GM23338 (cell line): ENCODE measurements around the gene NTN4. TPM values are rescaled to one million over a fixed set of nuclear protein-coding genes. Genes with fewer than 3 reads are reported as not detected.

Source experiments
- ATAC-seq: fragments of 200-7000 bp; cut with Tn5 transposase; 3 replicates; pipeline ENCODE4 v1.9.1; 2020
- DNase-seq: peaks from one replicate; pipeline ENCODE4 v3.0.0-alpha.2; 2015; ENCODE audit warnings: low spot score
- H2AFZ ChIP-seq: fragments of 200-600 bp; sonication (generic); 2 replicates; pipeline ENCODE4 v1.8.0; 2016; ENCODE audit warnings: antibody characterized with exemption, mild to moderate bottlenecking, moderate library complexity
- H3F3A ChIP-seq: fragments of 200-600 bp; sonication (generic); replicated peaks from 2 replicates; pipeline ENCODE4 v1.8.0; 2017; ENCODE audit warnings: antibody characterized with exemption, mixed run types, low read depth
- H3K27ac ChIP-seq: fragments of 200-600 bp; sonication (generic); 2 replicates; pipeline ENCODE4 v1.6.1; 2016; ENCODE audit warnings: low read depth
- H3K27me3 ChIP-seq: fragments of 200-600 bp; sonication (generic); 2 replicates; pipeline ENCODE4 v1.8.0; 2016; ENCODE audit warnings: mild to moderate bottlenecking, mixed run types, moderate library complexity; ENCODE audit not compliant: insufficient read depth
- H3K36me3 ChIP-seq: fragments of 200-600 bp; sonication (generic); 2 replicates; pipeline ENCODE4 v1.8.0; 2016; ENCODE audit warnings: mild to moderate bottlenecking; ENCODE audit not compliant: insufficient read depth
- H3K4me1 ChIP-seq: fragments of 200-600 bp; sonication (generic); 2 replicates; pipeline ENCODE4 v1.8.0; 2016; ENCODE audit warnings: mild to moderate bottlenecking, moderate library complexity; ENCODE audit not compliant: insufficient read depth
- H3K4me2 ChIP-seq: fragments of 200-600 bp; sonication (generic); 2 replicates; pipeline ENCODE4 v1.7.1; 2017; ENCODE audit warnings: mixed run types
- H3K4me3 ChIP-seq: fragments of 200-600 bp; sonication (generic); 2 replicates; pipeline ENCODE4 v1.6.1; 2016; ENCODE audit warnings: mixed run types
- H3K79me2 ChIP-seq: fragments of 200-600 bp; sonication (generic); replicated peaks from 2 replicates; pipeline ENCODE4 v1.8.0; 2017; ENCODE audit warnings: mild to moderate bottlenecking; ENCODE audit not compliant: insufficient read depth
- H3K9me2 ChIP-seq: fragments of 200-600 bp; sonication (generic); 2 replicates; pipeline ENCODE4 v1.8.0; 2017; ENCODE audit not compliant: insufficient read depth
- H4K20me1 ChIP-seq: fragments of 200-600 bp; sonication (generic); replicated peaks from 2 replicates; pipeline ENCODE4 v1.8.0; 2017; ENCODE audit warnings: mild to moderate bottlenecking; ENCODE audit not compliant: insufficient read depth
- H3K27ac Mint-ChIP-seq: 2 replicates; pipeline ENCODE4 v1.8.0; 2020; ENCODE audit warnings: inconsistent platforms, mild to moderate bottlenecking, moderate library complexity, mixed read lengths
- H3K27me3 Mint-ChIP-seq: 3 replicates; pipeline ENCODE4 v1.8.0; 2022; ENCODE audit warnings: low read depth, mild to moderate bottlenecking, moderate library complexity, mixed read lengths, inconsistent platforms; ENCODE audit not compliant: insufficient read depth, poor library complexity
- H3K36me3 Mint-ChIP-seq: 3 replicates; pipeline ENCODE4 v1.8.0; 2021; ENCODE audit warnings: low read depth, mild to moderate bottlenecking, inconsistent platforms, moderate library complexity, mixed read lengths
- H3K4me1 Mint-ChIP-seq: 3 replicates; pipeline ENCODE4 v1.8.0; 2020; ENCODE audit warnings: mild to moderate bottlenecking, inconsistent platforms, mixed read lengths
- H3K4me3 Mint-ChIP-seq: 3 replicates; pipeline ENCODE4 v1.8.0; 2021; ENCODE audit warnings: moderate library complexity, mild to moderate bottlenecking, inconsistent platforms, mixed read lengths
- H3K9me3 Mint-ChIP-seq: 3 replicates; pipeline ENCODE4 v1.8.0; 2020; ENCODE audit warnings: moderate library complexity, mild to moderate bottlenecking, inconsistent platforms, mixed read lengths
- EZH2 ChIP-seq: fragments of 200-600 bp; sonication (generic); IDR thresholded peaks from one replicate; pipeline ENCODE4 v1.8.0; 2017; ENCODE audit warnings: antibody characterized with exemption, mild to moderate bottlenecking, low read depth; ENCODE audit not compliant: unreplicated experiment
- EZH2phosphoT487 ChIP-seq: fragments of 200-600 bp; sonication (generic); IDR thresholded peaks from one replicate; pipeline ENCODE4 v1.8.1; 2018; ENCODE audit warnings: antibody characterized with exemption; ENCODE audit not compliant: unreplicated experiment
- JUNB ChIP-seq: IDR thresholded peaks from one replicate; pipeline ENCODE4 v1.6.1; 2016; ENCODE audit warnings: antibody characterized with exemption; ENCODE audit not compliant: unreplicated experiment
- STAT1 ChIP-seq: IDR thresholded peaks from one replicate; pipeline ENCODE4 v1.6.1; 2016; ENCODE audit warnings: antibody characterized with exemption; ENCODE audit not compliant: unreplicated experiment
- ZNF331 ChIP-seq: fragments of 250-450 bp; sonication (Bioruptor Pico); IDR thresholded peaks from 2 replicates; pipeline ENCODE4 v1.5.0; 2020; ENCODE audit warnings: low read depth, mild to moderate bottlenecking, moderate library complexity
- polyA plus RNA-seq: library from polyadenylated mRNA; unstranded; fragments of >200 nt; fragmentation: Nextera tagmentation; extraction: Ambion mirVana; gene quantifications from 2 replicates; pipeline ENCODE4 v1.2.1, GENCODE V29; 2016
- total RNA-seq: library from RNA; depleted of rRNA; stranded (reverse); fragments of >200 nt; shearing (Covaris generic); gene quantifications from 2 replicates; pipeline ENCODE4 v1.2.3, GENCODE V29; 2014
- TF ChIP-seq, protein P1 (sequence below): IDR thresholded peaks from 2 replicates; pipeline ENCODE4 v1.6.1; 2016; ENCODE audit warnings: antibody characterized with exemption
- TF ChIP-seq, protein P2 (sequence below): IDR thresholded peaks from one replicate; pipeline ENCODE4 v1.6.1; 2018; ENCODE audit warnings: antibody characterized with exemption; ENCODE audit not compliant: unreplicated experiment

The NTN4 gene
- total and polyA plus RNA-seq, 2 experiments from 2014 or later, result 1.5 to 3.8 TPM

DNA sequence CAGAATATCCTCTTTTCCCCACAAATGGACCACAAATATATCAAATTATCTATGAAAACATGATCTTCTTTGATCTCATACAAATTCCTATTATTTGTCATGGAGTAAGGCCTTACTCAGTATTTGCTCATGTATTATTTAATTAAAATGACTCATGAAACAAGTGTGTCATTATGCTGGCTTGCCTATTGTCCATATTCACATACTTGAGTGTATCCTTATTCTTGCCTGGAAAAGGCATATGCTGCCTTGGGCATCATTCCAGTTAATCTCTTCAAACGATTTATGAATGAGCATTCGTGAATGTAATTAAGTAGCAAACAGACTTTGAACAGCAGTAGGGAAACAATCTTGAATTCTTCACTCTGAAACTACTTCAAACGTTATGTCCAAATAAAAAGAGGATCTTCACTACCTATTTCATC, 45.6 kb upstream of the NTN4 start (continued):
- no peak for TF ChIP-seq JUNB
- TF ChIP-seq, protein P1, sequence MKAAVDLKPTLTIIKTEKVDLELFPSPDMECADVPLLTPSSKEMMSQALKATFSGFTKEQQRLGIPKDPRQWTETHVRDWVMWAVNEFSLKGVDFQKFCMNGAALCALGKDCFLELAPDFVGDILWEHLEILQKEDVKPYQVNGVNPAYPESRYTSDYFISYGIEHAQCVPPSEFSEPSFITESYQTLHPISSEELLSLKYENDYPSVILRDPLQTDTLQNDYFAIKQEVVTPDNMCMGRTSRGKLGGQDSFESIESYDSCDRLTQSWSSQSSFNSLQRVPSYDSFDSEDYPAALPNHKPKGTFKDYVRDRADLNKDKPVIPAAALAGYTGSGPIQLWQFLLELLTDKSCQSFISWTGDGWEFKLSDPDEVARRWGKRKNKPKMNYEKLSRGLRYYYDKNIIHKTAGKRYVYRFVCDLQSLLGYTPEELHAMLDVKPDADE, result no peak

- Mint-ChIP-seq H3K36me3 (no peaks in the 10 kb centered on the region), H3K9me3 (no peaks in the 10 kb centered on the region), H3K27me3 (peaks cover 1% of the 10 kb centered on the region), H3K4me1 (peaks cover 11% of the 10 kb centered on the region), H3K4me3 (no peak overlapping the region), H3K27ac (no peak overlapping the region)
- Histone ChIP-seq H2AFZ (no peak overlapping the region), H3K36me3 (no peaks in the 10 kb centered on the region), H3K4me3 (no peak overlapping the region), H3K4me2 (no peak overlapping the region), H3K4me1 (peaks cover 7% of the 10 kb centered on the region; the same call in 1 of the 2 replicates), H3K9me2 (no peaks in the 10 kb centered on the region), H3K79me2 (no peaks in the 10 kb centered on the region), H4K20me1 (no peaks in the 10 kb centered on the region), H3F3A (no peaks in the 10 kb centered on the region), H3K27me3 (no peaks in the 10 kb centered on the region), H3K27ac (no peak overlapping the region)
- no peak for TF ChIP-seq EZH2
- no peak for TF ChIP-seq EZH2phosphoT487
- TF ChIP-seq, protein P2, sequence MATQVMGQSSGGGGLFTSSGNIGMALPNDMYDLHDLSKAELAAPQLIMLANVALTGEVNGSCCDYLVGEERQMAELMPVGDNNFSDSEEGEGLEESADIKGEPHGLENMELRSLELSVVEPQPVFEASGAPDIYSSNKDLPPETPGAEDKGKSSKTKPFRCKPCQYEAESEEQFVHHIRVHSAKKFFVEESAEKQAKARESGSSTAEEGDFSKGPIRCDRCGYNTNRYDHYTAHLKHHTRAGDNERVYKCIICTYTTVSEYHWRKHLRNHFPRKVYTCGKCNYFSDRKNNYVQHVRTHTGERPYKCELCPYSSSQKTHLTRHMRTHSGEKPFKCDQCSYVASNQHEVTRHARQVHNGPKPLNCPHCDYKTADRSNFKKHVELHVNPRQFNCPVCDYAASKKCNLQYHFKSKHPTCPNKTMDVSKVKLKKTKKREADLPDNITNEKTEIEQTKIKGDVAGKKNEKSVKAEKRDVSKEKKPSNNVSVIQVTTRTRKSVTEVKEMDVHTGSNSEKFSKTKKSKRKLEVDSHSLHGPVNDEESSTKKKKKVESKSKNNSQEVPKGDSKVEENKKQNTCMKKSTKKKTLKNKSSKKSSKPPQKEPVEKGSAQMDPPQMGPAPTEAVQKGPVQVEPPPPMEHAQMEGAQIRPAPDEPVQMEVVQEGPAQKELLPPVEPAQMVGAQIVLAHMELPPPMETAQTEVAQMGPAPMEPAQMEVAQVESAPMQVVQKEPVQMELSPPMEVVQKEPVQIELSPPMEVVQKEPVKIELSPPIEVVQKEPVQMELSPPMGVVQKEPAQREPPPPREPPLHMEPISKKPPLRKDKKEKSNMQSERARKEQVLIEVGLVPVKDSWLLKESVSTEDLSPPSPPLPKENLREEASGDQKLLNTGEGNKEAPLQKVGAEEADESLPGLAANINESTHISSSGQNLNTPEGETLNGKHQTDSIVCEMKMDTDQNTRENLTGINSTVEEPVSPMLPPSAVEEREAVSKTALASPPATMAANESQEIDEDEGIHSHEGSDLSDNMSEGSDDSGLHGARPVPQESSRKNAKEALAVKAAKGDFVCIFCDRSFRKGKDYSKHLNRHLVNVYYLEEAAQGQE, result no peak
- TF ChIP-seq JUNB, result no peak
- TF ChIP-seq ZNF331, result no peak
- no peak for TF ChIP-seq STAT1
- TF ChIP-seq, protein P1, result no peak
- DNase-seq, result no peak
- no peak for ATAC-seq
These were observed 44.0 kb upstream of the NTN4 start for GRCh38 chr12:95834572-95834971.
